GM21825 (cell line): ENCODE measurements around the gene NRXN3.
"Not testable (repeated sequence)": the region's sequence is repeated elsewhere in the genome, so short reads cannot be mapped to it uniquely, and the experiment has no call there.

ENCODE experiments used
- ATAC-seq: cut with Tn5 transposase; IDR thresholded peaks from one replicate; pipeline ENCODE4 v1.9.1; 2021; ENCODE audit warnings: mild to moderate bottlenecking, moderate library complexity; ENCODE audit not compliant: unreplicated experiment

Gene NRXN3

DNA sequence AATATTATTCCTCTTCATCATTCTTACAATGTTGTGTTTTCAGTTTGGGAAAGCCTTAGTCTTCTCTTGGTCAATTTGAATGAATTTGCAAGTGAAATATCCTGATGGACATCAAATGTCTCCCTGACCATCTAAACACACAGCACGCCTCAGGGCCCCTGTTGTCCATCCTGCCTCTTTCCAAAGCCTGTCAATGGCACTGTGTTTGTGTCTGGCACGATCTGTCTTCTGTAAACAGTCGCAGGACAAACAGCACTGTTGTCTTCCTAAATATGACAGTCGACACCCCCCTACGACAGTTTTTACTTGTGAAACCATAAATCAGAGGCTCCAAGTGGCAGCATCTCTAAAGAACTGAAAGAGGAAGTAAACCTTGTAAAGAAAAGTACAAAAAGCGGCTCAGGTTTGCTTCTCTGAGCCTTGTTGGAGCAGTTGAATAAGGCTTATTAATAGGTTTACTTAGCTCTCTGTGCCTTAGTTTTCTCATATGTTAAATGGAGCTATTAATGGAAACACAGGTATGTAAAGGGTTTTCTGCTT lies 285.8 kb downstream of the NRXN3 start:
- peak; percentile 57 for ATAC-seq

DNA sequence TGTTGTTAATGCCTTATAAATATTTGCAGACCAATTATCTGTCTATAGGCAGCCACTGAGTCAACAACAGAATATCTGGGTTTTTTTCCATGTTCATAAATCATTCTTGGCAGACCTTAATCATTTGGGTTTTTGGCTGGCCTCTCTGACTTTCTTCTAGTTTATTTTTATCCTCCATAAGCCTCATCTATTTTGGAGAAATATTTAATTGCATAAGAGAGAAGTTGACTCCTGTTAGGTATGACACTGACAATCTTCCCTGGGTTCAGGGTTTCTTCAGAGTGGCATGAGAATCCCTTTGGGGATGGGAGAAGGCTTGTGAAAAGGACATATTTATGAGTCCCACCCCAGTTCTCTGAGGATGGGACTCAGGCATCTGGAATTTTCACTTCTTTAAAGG lies 299.8 kb downstream of the NRXN3 start:
- no peak for ATAC-seq

DNA sequence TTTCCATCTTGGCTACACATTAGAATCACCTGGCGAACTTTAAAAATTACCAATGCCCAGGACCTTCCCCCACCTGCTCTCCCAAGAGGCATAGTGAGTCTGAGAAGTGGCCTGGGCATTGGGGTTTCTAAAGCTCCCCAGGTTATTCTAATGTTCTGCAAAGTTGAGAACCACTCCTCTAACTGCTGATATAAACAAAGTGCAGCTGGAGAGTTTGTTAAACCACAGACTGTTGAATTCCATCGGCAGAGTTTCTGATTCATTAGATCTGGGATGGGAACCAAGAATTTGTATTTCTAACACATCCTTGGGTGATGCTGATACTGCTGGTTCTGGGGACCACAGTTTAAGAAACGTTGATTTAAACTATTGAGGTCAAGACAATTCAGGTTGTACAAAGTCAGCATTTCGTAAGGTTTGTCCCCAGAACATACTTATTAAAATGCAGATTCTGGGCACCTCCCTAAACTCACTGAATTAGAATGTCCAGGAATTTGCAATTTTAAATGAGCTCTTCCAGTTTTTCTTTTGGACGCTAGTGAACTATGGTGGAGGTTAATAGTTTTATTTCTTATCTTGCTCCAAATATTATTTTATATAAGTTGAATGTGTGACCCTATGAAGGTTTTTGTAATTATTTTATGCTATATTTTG lies 309.1 kb downstream of the NRXN3 start:
- ATAC-seq, result no peak

GRCh38 chr14:78484028-78484427 lies 313.9 kb downstream of the NRXN3 start:
- no peak for ATAC-seq

DNA sequence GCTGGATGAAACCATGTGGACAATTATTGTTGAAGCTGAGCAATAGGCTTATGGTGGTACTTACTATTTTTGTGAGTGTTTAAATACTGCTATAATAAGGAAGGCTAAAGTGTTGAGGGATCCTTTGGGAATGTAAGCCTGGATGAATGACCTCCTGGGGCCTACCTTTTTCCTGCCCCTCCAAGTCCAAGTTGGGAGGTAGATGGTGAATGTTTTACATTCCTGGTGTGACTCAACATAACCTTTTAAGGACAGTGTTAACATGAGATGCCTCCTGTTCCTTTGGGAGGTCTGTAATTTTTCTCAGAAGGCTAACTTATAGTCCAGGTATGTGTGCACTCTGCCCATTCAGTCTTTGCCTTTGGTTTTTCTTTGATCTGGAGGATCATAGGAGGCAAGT lies 315.9 kb downstream of the NRXN3 start:
- no peak for ATAC-seq

GRCh38 chr14:78486621-78487020 lies 316.4 kb downstream of the NRXN3 start:
- no peak for ATAC-seq

DNA sequence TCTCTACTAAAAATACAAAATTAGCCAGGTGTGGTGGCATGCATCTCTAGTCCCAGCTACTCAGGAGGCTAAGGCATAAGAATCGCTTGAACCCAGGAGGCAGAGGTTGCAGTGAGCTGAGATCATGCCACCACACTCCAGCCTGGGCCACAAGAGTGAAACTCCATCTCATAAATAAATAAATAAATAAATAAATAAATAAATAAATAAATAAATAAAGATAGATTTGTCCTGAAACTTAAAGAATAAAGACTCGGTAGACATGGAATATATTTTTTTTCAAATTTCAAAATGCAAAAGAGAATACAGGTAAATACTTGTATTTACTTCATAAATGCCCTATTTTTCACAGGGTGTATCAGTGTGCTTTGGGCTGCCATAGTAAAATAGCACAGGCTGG lies 317.4 kb downstream of the NRXN3 start:
- ATAC-seq, result not testable (repeated sequence)

DNA sequence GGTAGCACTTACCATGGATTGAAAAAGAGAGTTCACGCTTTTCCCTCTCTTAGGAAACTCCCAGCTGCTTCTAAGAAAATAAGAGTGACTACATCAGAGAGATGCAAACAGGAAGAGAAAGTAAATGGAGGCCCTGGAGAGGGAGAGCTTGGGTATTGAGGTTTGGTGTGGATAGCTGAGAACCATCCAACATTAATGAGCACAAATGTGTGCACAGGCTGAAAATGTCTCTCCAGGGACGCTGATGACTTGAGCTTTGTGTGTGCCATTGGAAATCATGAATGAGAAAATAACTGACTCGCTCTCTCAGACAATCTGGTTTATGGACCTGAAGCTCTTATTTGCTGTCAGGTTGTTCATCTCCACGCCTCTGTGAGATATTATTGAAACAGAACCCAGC lies 318.8 kb downstream of the NRXN3 start:
- ATAC-seq, result no peak

DNA sequence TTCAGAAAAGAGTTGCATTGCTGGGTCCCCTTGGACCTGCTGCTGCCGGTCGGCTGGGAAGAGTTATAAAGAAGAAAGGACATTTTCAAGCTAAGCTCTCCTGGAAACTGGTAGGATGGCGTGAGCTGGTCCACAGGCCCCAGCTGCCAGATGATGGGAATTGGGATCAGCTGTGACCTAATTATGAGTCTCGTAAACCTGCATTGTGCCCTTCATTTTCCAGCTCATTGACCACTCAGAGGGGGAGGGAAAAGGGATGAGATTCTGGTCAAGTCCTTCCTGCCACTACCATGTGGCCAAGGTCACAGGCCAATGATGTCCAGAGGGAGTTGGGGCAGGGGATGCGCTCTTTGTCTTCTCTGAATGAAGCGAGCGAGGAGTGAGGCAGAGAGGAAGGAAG lies 320.9 kb downstream of the NRXN3 start:
- no peak for ATAC-seq

DNA sequence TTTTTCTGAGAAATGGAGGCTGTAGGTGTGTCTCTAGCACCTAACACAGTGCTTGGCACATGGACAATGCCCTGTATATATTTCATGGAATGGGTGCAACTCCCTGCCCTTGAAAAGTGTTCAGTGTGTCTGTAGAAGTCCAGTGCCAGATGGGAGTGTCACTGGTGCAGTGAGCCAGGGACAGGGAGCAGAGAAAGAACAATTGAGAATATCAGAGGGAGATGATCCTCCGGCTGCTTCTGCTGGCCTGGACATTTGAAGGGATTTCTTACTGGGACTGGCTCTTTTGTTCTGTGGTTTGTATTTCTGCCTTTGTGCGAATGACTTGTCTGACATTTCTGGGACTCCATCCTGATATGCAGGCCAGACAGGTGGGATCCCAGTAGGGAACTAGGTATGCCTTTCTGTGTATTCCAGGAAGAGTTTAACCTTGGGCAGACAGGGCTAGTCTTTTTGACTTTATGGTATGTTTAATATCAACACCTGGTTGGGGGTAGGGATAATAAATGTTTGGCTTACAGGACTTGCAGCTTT lies 328.0 kb downstream of the NRXN3 start:
- ATAC-seq, result no peak

- no peak for ATAC-seq
Observed at GRCh38 chr14:78501909-78502308, 331.7 kb downstream of the NRXN3 start.

DNA sequence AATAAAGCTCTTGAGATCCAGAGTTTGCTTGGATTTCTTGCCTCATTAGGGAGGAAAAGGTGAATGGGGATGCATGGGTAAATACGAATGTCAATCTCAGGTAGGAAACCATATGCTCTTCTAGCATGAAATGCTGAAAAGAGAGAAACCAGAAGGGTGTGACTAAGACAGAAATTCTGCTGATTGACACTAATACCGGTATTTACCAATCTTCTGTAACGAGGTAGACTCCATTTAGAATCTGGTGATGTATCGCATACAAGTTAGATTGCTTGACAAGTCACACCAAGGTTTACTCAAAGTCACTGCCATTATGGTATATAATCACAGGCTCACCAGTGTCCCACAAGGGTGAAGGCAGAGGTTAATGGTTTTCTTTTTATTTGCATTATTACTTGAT lies 337.9 kb downstream of the NRXN3 start:
- ATAC-seq, result no peak

DNA sequence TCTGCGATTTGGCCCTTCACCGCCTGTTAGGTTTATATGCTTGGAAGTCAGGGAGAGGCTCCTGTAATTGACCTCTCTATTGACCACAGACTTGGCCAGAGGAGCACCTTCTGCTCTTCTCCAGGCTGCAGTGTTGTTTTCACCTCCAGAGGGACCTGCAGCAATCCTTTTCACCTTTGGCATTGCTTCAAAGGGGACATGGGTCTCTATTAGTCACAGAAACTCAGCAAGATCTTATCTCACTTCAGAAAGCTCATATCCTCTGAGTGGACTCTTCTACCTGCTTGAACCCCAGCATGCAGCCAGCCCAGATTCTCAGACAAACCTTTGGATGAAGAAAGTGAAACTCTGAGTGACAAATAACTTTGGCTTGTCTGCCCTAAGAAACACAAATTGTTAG lies 339.3 kb downstream of the NRXN3 start:
- no peak for ATAC-seq

DNA sequence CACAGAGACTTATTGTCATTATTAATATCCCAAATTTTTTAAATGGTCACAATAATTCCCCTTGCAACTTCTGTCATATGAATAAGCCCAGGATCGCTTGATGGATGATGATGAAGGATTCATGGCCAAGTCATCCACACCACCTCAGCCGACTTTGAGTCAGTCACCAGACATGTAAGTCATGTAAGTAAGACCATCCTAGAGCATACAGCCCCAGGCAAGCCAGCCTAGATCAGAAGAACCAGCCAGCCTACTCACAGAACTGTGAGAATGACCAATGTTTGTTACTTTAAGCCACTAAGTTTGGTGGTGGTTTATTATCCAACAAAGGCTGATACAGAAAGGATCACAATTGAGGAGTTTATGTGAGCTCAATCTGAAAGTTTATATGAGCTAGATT lies 341.8 kb downstream of the NRXN3 start:
- ATAC-seq, result no peak

DNA sequence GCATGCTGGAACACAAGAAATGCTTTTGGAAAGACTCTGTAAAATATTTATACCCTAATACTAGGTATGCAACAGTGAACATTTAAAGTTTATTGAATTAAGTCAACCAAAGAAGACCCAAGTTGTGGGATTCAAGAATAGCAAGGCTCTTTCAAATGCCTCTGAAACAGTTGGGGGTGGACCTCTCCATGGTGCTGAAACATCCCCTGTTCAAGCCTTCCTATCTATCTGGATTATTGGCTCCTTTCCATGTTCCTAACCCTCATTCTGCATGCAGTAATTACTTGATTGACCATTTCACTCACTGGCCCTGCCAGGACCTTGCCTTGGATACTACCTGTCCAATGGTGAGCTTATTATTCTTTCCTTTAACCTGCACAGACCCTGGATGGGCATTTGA lies 349.7 kb downstream of the NRXN3 start:
- ATAC-seq, result no peak

GRCh38 chr14:78524196-78524595 lies 354.0 kb downstream of the NRXN3 start:
- no peak for ATAC-seq

DNA sequence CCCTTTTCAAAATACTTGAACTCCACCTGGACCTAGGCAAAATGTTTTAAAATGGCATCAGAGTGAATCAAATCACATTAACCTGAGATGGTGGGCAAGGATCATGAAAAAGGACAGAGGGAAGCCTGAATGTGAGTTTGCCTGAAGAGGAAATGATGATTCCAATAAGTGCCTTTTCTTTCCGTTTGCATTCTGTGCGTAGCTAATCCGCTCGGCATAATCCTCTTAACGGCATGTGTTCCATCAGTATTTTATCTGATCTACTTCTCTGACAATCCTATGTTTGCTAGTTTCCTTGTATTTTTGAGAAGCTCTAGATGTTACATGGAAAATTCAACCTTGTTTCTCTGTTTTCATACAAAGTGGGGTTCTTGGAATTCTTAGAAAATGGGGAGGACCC lies 354.6 kb downstream of the NRXN3 start:
- no peak for ATAC-seq

- ATAC-seq, result no peak
Observed at GRCh38 chr14:78530078-78530477, 359.9 kb downstream of the NRXN3 start.

GRCh38 chr14:78534141-78534540 lies 364.0 kb downstream of the NRXN3 start:
- no peak for ATAC-seq

GRCh38 chr14:78535041-78535440 lies 364.9 kb downstream of the NRXN3 start:
- ATAC-seq, result no peak

DNA sequence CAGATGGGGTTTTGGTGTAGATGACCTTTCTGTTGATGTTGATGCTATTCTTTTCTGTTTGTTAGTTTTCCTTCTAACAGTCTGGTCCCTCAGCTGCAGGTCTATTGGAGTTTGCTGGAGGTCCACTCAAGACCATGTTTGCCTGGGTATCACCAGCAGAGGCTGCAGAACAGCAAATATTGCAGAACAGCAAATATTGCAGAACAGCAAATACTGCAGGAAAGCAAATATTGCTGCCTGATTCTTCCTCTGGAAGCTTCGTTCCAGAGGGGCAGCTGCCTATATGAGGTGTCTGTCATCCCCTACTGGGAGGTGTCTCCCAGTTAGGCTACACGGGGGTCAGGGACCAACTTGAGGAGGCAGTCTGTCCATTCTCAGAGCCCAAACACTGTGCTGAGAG lies 371.6 kb downstream of the NRXN3 start:
- ATAC-seq, result not testable (repeated sequence)

- ATAC-seq, result no peak
Observed at GRCh38 chr14:78543433-78543832, 373.3 kb downstream of the NRXN3 start.

DNA sequence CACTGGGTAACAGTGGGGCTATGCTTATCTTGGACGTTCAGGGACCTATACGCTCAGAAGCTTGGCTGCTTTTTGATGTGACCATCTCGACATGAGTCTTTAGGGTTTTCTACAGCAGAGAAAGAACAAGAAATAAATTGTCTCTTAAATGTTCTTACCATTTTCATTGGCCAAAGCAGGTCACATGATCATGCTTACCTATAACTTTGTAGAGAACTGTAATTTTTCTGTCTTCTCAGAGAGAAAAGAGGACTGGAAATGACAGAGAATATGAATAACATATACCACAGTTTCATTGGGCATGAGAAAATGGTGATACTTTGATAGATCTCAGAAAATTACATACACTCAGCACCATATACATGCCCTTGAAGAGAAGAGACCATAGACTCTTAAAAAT lies 390.9 kb downstream of the NRXN3 start:
- ATAC-seq, result no peak
